ENCODE results near the gene NPAT. TPM values are rescaled to one million over a fixed set of nuclear protein-coding genes. Genes with fewer than 3 reads are reported as not detected.

The NPAT gene
- total and polyA plus RNA-seq, 2 of the 13 experiments (the other 11 are each of a cell fraction or from before 2014, with no cell fraction given) = 4.4 to 11.2 TPM

- H3K27me3 ChIP-seq (ENCODE audit: control insufficient read depth in 1 of 2, insufficient read depth in 2 of 2, low read length in 2 of 2) = no peaks in the 10 kb centered on the region; a peak in 1 of 5 replicates
- H3K27ac ChIP-seq (ENCODE audit: extremely low read length, insufficient read depth, low read length) = no peak overlapping the region
- POLR2A ChIA-PET = no interaction called here
Observed at GRCh38 chr11:108117746-108118371, 104.6 kb downstream of the NPAT start.

More at GRCh38 chr11:108117746-108118371, 104.6 kb downstream of the NPAT start:
- Histone ChIP-seq H3K79me2 (ENCODE audit: insufficient read depth, low read length) (peaks cover 10% of the 10 kb centered on the region), H3K4me1 (ENCODE audit: insufficient read depth, low read length) (peaks cover 15% of the 10 kb centered on the region), H3K9me3 (ENCODE audit: low read length) (no peaks in the 10 kb centered on the region), H4K20me1 (ENCODE audit: insufficient read depth, low read length) (no peaks in the 10 kb centered on the region; the same call in 1 of the 2 replicates), H3K36me3 (replicated peaks in 1 of 2; ENCODE audit: control insufficient read depth in 1 of 2, insufficient read depth in 2 of 2, low read length in 2 of 2) (no peaks in the 10 kb centered on the region), H2AFZ (ENCODE audit: low read length) (no peak overlapping the region), H3K9ac (ENCODE audit: insufficient read depth, low read depth, low read length) (no peak overlapping the region), H3K4me3 (replicated peaks in 1 of 3; ENCODE audit: insufficient read depth in 1 of 3, low read depth in 2 of 3, low read length in 3 of 3) (no peak overlapping the region), H3K4me2 (ENCODE audit: low read depth, low read length) (no peak overlapping the region)
- ATAC-seq = no peak
- TF ChIP-seq SMC3 (IDR thresholded peaks at IDR 0.05; ENCODE audit: low read length) (peak; percentile 16; the same call in 1 of the 2 replicates), CTCF (CRISPR knock-in tag; IDR thresholded peaks at IDR 0.05) (peak; percentile 43), NCOR1 (IDR thresholded peaks at IDR 0.05; ENCODE audit: borderline replicate concordance, low read length) (no peak), RNF2 (conservative IDR thresholded peaks at IDR 0.05; ENCODE audit: low read depth) (no peak), STAG1 (CRISPR knock-in tag; IDR thresholded peaks at IDR 0.05) (peak; percentile 66)
- in situ Hi-C loops (cut with HindIII; ENCODE audit: extremely low pct_ligation_motif_present, low pct_unique_long_range_greater_than_20kb) (no loop called here), intact Hi-C loops (cut with micrococcal nuclease; ENCODE audit: unreplicated experiment) (loop anchor here (2.0 kb wide), 1 partner anchor 531 kb away; no protein-coding TSS in a partner anchor)
- CTCF ChIA-PET (ENCODE audit: low intra/inter-chr PET ratio, low total read pairs) = interaction anchor here (1.3 kb wide), 1 partner anchor 537 kb away, joined by 5 read pairs; no protein-coding TSS in a partner anchor
- FAIRE-seq = no peak
- peak; percentile 46 for DNase-seq (ENCODE audit: low spot score)
- no TSS peak for BruUV-seq (replicated peaks)

Measured in HepG2 (cell line).